Measurements from ENCODE around the gene PRKD2.

DNA sequence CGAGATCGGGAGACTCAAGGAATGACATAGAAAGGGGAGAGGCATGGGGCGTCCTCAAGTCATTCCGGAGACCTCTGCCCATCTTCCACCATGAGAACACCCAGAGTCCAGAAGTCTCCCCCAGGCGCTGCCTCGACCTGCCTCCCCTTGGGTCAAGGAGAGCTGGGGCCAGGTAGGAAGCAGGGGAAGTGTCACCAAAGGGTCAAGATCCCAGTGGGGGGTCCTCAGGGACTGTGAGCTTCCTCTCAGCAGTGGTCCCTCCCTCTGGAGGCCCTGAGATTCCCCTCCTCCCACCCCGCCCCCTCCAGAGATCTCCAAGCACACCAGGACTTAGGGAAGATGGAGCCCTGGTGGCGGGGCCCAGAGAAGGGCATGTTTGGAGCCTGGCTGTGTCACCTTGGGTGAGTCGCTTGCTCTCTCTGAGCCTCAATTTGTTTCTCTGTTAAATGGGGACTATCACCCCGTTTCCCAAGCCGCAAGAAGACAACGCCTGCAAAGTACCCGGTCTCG, 56.9 kb downstream of the PRKD2 start:
- no peak for TF ChIP-seq BCL3 (IDR thresholded peaks at IDR 0.05; ENCODE audit: borderline replicate concordance, insufficient read depth, low read depth, low read length, poor library complexity, severe bottlenecking)
- no peak for TF ChIP-seq POLR2AphosphoS5 (IDR thresholded peaks at IDR 0.05; ENCODE audit: low read length)
- TF ChIP-seq CBFB (IDR thresholded peaks at IDR 0.05; ENCODE audit: low read depth), result no peak
- no peak for TF ChIP-seq CTCF (IDR thresholded peaks at IDR 0.05 in 2 of 3, conservative IDR thresholded peaks at IDR 0.05 in 1 of 3; ENCODE audit: control insufficient read depth in 2 of 3, extremely low read depth in 1 of 3, insufficient read depth in 1 of 3, low read depth in 3 of 3, low read length in 3 of 3)
- TF ChIP-seq ATF2 (IDR thresholded peaks at IDR 0.05; ENCODE audit: low read length), result no peak
- no peak for TF ChIP-seq RCOR1 (conservative IDR thresholded peaks at IDR 0.05; ENCODE audit: low read depth, low read length)
- TF ChIP-seq, protein P1, sequence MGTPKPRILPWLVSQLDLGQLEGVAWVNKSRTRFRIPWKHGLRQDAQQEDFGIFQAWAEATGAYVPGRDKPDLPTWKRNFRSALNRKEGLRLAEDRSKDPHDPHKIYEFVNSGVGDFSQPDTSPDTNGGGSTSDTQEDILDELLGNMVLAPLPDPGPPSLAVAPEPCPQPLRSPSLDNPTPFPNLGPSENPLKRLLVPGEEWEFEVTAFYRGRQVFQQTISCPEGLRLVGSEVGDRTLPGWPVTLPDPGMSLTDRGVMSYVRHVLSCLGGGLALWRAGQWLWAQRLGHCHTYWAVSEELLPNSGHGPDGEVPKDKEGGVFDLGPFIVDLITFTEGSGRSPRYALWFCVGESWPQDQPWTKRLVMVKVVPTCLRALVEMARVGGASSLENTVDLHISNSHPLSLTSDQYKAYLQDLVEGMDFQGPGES (IDR thresholded peaks at IDR 0.05), result no peak
- TF ChIP-seq SREBF1 (IDR thresholded peaks at IDR 0.05; ENCODE audit: low read length), result no peak

Data from GM12878 (cell line).